Measurements from ENCODE around the gene SSC5D.
"Not testable (repeated sequence)": the region's sequence is repeated elsewhere in the genome, so short reads cannot be mapped to it uniquely, and the experiment has no call there.

SSC5D gene

DNA sequence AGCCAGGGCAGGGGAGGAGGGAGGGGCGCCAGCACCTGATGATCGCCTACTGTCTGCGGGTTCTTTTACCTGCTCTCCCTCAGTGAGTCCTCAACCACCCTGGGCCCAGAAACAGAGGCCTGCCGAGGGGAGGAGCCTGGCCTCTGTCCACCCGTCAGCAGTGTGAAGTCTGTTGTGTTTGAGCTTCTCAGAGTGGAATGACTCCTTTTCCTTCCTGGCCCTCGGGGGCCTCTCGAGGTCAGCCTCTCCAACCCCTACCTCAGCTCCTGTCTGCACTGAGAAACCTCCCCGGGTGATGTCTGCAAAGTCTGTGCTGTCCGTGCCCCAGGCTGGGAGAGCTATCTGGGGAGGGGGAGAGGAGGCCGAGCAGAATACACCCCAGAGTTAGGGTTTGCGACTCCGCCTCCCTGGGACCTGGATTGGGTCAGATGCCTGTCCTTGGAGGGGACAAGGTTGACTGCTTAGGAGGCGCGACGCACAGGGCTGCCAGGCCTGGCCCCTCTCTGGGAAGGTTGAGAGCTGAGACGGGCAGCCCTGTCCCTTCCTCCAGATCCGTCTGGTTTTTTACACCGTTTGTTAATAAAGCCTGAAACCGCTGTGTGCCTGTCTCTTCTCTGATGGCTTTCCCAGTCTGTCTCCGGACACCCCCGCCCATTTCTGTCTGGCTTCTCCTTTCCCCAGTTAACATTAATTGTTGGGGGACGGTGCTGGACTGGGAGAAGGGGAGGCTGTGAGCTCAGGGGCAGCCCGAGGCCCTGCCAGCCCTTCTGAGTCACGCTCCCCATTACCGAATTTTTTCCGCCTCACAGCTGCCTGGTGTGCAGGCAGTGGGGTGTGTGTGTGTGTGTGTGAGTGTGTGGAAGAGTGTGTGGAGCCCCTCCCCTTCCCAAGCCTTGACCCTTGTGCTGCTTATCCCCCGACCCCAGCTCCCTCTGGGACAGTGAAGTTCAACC is 989 bp upstream of the SSC5D start:
- peak; percentile 95 for DNase-seq (ENCODE audit: low spot score)

DNA sequence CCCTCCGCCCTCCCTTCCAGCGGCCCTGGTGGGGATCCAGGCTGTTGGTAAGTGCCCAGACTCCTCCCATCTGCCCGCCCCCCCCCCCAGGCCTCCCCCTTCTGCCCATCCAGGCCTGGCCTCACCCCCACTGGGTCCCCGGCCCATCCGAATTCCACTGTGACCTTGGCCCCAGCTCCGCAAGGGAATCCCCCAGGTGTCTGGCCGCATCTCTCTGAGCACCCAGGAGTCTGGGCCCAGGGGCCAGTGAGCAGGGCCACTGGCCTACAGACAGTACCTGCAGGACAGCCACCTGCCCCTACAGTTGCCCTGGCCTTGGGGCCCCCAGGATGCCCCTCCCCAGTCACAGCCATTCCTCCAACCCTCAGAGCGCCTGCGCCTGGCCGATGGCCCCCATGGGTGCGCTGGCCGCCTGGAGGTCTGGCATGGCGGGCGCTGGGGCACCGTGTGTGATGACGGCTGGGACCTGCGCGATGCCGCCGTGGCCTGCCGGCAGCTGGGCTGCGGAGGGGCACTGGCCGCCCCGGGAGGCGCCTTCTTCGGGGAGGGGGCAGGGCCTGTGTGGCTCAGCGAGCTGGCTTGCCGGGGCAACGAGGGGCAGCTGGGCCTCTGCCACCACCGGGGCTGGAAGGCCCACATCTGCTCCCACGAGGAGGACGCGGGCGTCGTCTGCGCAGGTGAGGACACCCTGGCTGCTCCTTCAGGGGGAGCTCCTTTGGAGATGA is 912 bp downstream of the SSC5D start:
- DNase-seq (ENCODE audit: low spot score) = peak; percentile 44

DNA sequence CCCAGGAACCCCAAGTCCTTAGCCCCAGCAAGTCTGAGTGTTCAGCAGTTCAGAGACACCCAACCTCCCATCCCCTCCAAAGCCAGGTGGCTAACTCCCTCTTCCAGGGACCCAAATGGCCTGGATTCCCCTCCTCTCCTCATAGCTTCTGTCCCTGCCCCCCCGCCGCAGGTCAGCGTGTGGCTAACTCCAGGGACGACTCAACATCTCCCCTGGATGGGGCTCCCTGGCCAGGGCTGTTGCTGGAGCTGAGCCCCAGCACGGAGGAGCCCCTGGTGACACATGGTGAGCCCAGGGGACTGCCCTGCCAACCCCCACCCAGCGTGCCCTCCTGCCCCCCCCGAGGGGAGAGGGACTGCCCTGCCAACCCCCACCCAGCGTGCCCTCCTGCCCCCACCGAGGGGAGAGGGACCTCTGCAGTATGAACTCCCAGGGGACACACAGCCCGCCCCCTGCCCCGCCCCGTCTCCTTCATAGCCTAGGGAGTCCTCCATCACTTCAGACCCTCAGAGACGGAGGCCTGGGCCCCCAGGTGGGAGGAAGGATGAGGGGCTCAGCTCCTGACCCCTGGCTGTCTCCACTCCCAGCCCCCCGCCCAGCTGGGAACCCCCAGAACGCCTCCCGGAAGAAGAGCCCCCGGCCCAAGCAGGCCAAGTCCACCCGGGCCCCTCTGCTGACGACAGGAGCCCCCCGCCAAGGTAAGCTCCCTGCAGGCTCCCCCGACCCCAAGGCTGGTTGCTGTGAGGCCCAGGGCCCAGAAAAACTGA is 1.7 kb downstream of the SSC5D start:
- no peak for DNase-seq (ENCODE audit: low spot score)

DNA sequence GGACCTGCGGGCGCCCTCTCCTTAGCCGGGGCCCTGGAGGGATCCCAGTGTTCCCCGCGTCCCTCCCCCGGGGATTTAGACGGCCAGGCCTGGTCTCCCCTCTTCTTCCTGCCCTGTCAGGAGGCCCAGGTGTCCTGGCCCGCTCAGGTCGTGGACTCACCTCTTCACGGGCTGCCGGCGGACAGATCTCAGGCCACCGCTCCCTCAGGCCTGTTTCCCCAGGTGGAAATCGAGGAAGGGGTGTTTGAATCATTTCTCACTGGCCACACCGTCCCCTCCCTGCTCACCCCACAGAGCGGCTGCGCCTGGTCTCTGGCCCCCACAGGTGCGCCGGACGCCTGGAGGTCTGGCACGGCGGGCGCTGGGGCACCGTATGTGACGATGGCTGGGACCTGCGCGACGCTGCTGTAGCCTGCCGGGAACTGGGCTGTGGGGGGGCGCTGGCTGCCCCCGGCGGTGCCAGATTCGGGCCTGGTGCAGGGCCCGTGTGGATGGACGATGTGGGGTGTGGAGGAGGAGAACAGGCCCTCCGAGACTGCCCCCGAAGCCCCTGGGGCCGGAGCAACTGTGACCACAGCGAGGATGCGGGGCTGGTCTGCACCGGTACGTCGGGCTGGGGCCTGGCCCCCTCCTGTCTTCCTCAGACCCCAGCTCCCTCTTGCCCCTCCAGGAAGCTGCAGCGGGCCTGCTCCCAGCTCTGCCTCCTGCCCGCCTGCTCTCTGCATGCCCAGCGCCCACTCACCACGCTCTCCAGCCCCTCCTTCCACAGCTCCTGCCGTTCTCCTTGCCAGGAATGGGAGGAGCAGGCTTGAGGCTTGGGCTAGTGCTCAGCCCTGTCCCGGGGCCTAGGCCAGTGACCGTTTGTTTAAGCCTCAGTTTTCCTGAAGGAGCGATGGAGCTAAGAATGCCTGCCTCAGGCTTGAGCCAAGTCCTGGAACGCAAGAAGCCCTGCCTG is 2.5 kb downstream of the SSC5D start:
- no peak for DNase-seq (ENCODE audit: low spot score)

DNA sequence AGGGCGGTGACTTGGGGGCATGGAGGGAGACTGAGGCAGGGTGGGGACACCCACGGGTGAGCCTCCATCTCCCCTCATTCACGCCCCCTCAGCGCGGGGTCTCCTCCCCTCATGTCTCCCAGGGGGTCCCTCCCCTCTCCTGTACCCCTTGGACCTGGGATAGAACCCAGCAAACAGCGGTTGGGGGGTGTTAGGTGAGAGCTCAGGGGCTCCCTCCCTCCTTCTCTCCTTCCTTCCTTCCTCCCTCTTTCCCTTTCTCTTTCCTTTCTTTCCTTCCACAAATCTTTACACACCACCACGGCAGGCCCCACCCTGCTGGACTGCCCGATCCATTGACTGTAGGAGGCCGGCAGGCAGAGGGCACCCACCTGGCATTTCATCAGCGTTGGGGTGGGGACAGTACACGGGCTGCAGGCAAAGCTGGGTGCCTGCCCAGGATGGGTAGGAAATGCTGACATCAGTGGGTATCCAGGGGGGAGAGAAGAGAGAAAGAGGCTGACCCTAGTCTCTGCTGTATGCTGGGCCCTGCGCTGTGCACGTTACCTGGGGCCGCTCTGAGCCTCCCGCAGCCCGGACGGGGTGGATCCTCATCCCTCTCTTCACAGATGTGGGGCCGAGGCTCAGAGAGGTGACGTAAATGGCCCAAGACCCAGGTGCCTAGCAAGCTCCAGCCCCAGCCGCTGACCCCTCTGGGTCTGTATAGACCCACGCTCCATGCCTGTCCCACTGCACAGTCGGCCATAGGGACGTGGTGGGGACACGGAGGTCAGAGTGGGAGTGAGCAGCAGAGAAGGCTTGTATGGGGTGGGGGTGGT is 3.5 kb downstream of the SSC5D start:
- no peak for DNase-seq (ENCODE audit: low spot score)

DNA sequence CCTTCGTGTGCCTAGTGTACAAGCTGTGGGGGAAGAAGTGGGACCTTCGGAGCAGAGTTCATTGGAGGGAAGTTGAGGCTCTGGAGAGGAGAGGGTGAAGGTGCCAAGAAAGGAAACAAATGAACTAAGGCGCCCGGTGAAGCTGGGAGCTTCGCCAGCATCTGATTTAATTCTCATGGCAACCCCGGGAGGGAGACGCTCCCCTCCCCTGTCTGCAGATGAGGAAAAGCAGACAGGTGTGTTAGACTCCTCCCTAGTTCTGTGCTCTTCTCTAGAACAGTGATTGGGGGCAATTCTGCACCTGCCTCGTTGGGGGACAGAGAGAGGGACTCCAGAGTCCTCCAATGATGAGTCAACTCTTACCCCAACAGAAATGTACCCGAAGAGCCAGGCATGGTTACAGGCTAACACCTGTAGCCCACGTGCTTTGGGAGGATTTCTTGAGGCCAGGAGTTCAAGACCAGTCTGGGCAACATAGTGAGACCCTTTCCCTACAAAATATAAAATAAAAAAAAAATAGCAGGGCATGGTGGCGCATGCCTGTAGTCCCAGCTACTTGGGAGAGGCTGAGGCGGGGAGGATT is 4.2 kb downstream of the SSC5D start:
- no peak for DNase-seq (ENCODE audit: low spot score)

DNA sequence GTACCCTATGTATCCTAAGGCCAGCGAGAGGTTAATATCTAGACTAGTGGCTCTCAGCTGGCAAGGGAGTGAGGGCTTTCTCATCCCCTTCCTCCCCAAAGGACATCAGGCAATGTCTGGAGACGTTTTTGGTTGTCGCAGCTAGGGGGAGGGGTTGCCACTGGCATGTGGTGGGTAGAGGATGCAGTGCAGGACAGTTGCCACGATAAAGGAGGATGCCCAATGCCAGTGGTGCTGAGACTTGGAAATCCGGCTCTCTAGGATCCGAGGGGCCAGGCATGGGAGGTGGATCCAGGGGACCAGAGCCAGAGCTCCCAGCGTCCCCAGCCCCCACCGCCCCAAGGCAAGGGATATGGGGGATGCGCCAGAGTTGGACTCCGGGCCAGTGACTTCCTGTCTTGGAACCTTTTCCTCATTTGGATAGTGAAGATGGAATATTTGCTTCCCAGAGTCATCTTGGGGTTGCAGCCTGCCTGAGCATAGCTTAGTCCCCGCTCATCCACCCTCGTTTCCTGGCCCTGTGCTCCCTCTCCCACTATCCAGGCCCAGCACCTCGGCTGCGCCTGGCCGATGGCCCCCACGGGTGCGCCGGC is 4.9 kb downstream of the SSC5D start:
- no peak for DNase-seq (ENCODE audit: low spot score)

DNA sequence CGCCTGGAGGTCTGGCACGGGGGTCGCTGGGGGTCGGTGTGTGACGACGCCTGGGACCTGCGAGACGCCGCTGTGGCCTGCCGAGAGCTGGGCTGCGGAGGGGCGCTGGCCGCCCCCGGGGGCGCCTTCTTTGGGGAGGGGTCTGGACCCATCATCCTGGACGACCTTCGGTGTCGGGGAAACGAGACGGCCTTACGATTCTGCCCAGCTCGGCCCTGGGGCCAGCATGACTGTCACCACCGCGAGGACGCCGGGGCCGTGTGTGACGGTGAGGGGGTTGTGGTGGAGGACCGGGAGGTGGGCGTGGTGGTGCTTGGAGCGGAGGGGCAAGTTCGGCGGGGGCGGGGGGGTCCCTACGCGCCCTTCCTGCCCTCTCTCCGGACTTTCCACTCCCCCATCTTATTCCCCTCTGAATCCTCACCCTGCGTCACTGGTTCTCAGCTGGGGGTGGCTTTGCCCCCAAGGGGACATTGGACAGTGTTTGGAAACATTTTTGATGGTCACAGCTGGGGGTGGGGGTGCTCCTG is 5.5 kb downstream of the SSC5D start:
- no peak for DNase-seq (ENCODE audit: low spot score)

DNA sequence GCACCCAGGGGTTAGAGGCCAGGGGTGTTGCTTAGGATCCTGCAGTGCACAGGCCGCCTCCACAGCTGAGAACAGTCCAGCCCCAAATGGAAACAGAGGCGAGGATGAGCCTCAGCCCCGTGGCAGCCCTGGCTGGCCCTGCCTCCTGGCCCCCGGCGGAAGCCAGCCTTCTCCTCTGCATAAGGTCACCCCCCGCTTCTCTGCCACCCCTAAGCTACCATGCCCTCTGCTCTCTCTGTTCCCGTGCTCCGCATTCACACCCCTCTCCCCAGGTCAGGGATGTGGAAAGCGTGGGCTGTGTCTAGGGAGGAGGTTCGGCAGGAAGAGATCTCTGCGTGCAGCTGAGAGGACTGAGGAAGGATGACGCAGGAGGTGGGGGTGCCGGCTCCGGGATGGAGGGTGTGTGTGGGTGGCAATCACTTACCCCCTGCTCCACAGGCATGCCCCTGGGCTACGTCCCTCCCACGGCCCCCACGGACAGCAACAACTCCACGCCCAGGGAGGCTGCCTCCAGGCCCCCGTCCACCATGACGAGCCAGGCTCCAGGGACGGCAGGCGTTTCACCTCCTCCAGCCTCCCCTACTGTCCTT is 6.0 kb downstream of the SSC5D start:
- peak; percentile 34 for DNase-seq (ENCODE audit: low spot score)

DNA sequence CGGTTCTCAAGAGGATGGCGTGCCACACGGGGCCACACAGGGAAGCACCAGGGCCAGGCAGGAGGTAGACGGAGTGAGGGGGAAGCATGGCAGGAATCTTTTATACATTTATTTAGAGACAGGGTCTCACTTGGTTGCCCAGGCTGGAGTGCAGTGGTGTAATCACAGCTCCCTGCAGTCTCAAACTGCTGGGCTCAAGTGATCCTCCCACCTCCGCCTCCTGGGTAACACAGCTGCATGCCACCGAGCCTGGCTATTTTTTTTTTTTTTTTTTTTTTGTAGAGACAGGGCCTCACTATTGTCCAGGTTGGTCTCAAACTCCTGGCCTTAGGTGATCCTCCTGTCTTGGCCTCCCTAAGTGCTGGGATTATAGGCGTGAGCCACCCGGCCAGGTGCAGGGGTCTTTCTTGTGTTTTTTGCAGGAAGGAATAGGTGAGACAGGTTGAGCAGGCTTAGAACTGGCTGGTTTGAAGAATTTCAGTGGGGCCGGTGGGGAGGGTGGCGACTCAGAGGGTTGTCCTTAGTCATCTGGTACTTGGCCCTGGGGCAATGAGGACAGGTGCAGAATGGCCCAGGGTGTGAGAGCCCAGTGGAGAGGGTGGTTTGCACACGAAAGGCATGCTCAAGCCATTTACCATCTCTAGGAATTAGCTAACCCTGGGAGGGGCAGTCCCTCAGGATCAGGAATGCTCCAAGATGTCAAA is 7.6 kb downstream of the SSC5D start:
- no peak for DNase-seq (ENCODE audit: low spot score)

DNA sequence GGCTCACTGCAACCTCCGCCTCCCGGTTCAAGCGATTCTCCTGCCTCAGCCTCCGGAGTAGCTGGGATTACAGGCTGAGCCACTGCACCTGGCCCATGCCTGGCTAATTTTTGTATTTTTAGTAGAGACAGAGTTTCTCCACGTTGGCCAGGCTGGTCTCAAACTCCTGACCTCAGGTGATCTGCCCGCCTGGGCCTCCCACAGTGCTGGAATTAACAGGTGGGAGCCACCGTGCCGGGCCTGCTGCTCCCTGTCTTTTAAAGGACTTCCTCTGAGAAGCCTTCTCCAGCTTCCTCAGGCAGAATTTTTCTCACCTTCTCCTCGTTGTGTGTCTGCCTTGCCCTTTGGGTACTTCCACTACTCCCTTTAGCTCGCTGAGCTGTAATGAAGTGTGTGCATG is 8.6 kb downstream of the SSC5D start:
- DNase-seq (ENCODE audit: low spot score) = not testable (repeated sequence)

DNA sequence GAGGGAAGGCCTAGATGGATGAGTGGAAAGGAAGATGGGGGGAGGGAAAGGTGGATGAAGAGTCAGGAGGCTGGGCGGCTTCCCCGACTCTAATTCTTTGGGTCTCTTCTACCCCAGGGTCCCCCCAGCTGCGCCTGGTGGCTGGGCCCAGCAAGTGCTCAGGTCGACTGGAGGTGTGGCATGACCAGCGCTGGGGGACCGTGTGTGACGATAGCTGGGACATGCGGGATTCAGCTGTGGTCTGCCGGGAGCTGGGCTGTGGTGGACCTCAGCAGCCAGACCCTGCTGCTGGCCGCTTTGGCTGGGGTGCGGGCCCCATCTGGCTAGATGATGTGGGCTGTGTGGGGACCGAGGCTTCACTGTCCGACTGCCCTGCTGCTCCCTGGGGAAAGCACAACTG is 9.5 kb downstream of the SSC5D start:
- DNase-seq (ENCODE audit: low spot score) = no peak

DNA sequence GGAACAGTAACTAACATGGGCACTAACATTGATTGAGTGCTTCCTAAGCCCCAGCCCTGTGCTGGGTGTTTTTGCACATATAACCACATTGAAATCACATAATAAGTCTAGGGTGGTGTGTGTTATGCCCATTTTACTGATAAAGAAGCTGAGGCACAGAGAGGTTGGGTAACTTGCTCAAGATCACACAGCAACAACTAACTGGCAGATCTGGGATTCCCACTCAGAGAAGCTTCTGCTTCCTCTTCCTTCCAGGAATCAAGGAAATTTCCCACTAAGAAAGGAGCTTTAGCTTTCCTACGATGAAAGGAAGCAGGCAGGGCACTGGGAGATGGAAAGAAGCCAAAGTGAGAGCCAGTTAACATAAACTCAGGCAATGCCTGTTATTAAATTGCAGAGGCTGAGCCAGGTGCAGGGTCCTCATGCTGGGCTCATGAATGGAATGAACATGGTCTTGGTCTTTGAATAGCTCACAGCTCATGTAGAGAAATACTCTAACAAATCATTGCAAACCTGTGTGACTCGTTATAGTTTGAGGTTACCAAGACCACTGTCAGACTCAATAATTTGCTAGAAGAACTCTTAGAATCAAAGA is 10.1 kb downstream of the SSC5D start:
- DNase-seq (ENCODE audit: low spot score) = no peak

DNA sequence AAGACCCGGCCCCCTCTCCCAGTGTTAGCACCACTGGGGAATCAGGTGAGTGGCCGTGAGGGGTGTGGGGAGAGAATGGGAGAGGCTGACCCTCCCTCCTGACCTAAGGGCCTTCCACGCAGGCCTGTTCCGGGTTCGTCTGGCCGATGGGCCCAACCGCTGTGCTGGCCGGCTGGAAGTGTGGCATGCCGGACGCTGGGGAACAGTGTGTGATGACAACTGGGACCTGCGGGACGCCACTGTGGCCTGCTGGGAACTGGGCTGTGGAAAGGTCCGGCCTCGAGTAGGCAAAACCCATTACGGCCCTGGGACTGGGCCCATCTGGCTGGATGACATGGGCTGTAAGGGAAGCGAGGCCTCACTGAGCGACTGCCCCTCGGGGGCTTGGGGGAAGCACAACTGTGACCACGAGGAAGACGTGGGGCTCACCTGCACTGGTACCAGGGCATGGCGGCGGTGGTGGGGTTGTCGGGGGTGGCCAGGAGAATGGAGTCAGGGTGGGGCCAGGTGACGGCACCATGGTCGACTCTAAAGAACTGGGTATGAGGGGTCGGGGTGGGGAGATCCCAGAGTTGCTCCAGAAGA is 12.2 kb downstream of the SSC5D start:
- no peak for DNase-seq (ENCODE audit: low spot score)

DNA sequence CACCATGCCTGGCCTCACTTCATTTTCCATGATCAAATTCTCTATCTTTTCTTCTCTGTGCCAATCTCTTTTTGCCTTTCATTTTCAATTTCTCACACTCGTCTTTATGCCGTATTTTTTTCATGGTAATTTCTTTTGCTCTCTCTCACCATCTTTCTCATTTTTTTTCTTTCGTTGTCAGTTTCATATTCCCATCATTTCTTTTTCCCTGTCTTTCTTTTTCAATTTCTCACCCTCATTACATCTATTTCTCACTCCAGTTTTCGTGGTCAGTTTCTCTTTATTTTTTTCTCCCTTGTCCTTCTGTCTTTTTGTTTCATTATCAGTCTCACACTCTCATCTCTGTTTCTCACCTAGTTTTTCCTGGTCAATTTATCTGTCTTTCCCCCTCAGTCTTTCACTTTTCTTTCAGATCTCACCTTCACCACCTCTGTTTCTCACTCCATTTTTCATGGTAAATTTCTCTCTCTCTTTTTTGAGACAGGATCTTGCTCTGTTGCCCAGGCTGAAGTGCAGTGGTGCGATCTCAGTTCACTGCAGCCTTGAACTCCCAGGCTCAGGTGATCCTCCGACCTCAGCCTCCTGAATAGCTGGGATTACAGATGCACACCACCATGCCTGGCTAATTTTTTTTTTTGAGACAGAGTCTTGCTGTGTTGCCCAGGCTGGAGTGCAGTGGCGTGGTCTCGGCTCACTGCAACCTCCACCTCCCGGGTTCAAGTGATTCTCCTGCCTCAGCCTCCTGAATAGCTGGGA is 14.1 kb downstream of the SSC5D start:
- DNase-seq (ENCODE audit: low spot score) = no peak

DNA sequence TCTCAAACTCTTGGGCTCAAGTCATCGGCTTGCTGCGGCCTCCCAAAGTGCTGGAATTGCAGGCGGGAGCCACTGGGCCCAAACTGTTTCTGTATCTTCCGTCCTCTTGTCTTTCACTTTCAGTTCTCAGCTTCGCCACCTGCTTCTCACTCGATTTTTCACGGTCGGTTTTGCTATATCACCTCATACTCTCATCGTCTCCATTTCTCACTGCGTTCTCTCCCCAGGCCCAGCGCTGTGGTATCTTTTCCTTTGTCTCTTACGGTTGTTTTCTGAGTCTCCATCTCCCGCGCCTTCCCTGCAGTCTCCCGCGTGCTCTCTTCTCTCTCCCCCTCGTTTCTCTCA is 14.9 kb downstream of the SSC5D start:
- no peak for DNase-seq (ENCODE audit: low spot score)

All from AG08395 (cell line).